Endometrial microvascular endothelial cells (primary cell): ENCODE data around the gene PRSS53. TPM values are rescaled to one million over a fixed set of nuclear protein-coding genes. Genes with fewer than 3 reads are reported as not detected.

Experiments used
- in situ Hi-C: cut with HindIII; loops from 2 replicates; pipeline ENCODE4 v1.10.0; 2017; ENCODE audit warnings: low sequenced_read_pairs, low pct_unique_long_range_greater_than_20kb; ENCODE audit errors: inconsistent ontology term
- total RNA-seq: library from RNA; depleted of rRNA; stranded (reverse); fragments of >200 nt; gene quantifications from one replicate; pipeline ENCODE4 v1.2.3, GENCODE V29; 2015; ENCODE audit errors: inconsistent ontology term

PRSS53 gene
- total RNA-seq, 1 donor from 2014 or later, result 0.19 TPM

GRCh38 chr16:31063843-31064611 is 24.7 kb downstream of the PRSS53 start:
- in situ Hi-C loops, result loop anchor here (25.0 kb wide), 1 partner anchor 102 kb away; the partner anchor contains the start of gene SETD1A

GRCh38 chr16:31063495-31063842 is 25.3 kb downstream of the PRSS53 start:
- in situ Hi-C loops, result loop anchor here (25.0 kb wide), 1 partner anchor 101 kb away; the partner anchor contains the start of gene SETD1A

- in situ Hi-C loops, result loop anchor here (25.0 kb wide), 1 partner anchor 100 kb away; the partner anchor contains the start of gene SETD1A
Observed at GRCh38 chr16:31061813-31062440, 26.8 kb downstream of the PRSS53 start.

DNA sequence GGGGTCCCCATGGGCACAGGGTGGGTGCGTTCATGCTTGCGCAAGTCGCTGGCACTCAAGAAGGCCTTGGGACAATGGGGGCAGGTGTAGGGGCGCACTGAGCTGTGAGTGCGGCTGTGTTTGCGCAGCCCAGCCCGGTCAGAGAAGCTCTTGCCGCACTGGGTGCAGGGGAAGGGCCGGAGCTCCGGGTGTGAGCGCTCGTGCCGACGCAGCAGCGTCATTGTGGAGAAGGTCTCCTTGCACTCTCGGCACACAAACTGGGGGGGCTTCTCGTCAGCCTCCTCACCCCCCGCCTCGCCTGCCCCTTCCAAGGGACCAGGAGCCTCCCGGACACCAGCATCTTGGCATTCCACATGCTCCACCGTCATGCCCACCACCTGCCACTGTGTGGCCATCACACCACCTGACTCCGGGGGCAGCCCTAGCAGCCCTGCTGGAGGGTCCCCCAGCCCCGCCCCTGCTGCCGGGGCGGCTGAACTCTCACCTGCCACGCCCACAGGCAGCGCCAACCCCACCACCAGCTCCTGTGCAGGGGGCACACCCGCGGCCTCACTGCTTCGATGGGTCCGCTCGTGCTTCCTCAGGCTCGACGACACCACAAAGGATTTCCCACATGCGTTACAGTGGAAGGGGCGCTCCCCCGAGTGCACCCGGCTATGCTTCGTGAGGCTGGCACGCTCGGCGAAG is 27.5 kb downstream of the PRSS53 start:
- in situ Hi-C loops, result loop anchor here (25.0 kb wide), 1 partner anchor 99 kb away; the partner anchor contains the start of gene SETD1A

GRCh38 chr16:31055613-31056012 is 33.1 kb downstream of the PRSS53 start:
- in situ Hi-C loops, result loop anchor here (25.0 kb wide), 1 partner anchor 93 kb away; the partner anchor contains the start of gene SETD1A

GRCh38 chr16:31052114-31052513 is 36.6 kb downstream of the PRSS53 start:
- in situ Hi-C loops, result loop anchor here (25.0 kb wide), 1 partner anchor 90 kb away; the partner anchor contains the start of gene SETD1A

DNA sequence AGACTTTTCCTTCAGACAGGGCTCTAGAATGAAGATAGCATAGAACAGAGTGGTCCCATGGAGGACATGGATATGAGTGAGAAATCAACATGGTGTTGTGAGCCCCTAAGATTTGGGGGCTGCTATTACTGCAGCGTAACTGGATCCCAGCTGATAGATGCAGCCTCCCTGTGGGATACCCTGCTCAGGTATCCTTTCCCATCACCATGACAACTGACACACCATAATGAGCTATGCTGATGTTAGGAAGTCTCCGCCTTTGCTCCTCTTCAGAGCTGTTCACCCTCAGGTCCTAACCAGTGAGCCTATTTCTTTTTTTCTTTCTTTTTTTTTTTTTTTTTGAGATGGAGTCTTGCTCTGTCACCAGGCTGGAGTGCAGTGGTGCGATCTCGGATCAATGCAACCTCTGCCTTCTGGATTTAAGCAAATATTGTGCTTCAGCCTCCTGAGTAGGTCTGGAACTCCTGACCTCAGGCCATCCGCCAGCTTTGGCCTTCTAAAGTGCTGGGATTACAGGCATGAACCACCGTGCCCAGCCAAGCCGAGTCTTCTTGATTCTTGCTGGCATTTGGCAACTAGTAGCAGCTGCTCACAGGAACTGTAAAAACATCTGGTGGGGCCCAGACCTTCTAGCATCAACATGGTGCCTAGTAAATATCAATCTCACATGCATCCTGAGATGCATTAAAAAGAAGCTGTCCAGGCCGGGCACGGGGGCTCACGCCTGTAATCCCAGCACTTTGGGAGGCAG is 38.3 kb downstream of the PRSS53 start:
- in situ Hi-C loops, result loop anchor here (25.0 kb wide), 1 partner anchor 88 kb away; the partner anchor contains the start of gene SETD1A

GRCh38 chr16:31043898-31044481 is 44.8 kb downstream of the PRSS53 start:
- in situ Hi-C loops, result no loop called here

- in situ Hi-C loops, result no loop called here
Observed at GRCh38 chr16:31043352-31043751, 45.4 kb downstream of the PRSS53 start.

- in situ Hi-C loops, result no loop called here
Observed at GRCh38 chr16:31042866-31043265, 45.9 kb downstream of the PRSS53 start.

DNA sequence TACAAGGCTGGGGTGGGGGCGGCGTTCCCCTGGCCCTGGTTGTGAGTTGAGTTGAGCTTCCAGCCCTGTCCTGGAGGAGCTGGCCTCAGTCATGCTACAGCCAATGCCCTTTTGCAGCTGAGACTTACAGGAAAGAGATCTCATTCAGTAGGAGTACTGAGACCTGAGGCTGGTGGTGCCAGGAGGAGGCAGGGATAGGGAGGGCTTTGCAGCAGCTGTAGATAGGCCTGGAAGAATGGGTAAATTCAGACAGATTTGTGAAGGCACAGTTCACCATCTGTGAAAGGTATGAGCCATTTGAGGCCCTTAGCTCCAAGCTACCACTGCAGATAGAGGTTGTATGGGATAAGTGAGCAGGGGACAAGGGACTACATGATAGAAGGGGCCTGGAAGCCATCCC is 49.8 kb downstream of the PRSS53 start:
- in situ Hi-C loops, result no loop called here

DNA sequence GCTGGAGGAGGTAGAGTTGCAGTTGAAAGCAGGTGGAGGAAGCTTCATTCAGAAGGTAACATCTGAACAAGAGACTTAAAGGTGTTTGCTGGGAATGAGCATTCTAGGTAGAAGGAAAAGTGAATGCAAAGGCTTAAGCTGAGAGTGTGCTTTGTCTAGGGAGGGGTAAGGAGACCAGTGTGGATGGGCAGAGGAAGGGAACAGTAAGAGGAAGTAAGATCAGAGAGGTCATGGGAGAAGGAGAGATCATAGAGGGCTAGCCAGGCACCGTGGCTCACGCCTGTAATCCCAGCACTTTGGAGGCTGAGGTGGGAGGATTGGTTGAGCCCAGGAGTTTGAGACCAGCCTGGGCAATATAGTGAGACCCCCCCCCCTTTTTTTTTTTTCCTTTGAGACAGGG is 52.1 kb downstream of the PRSS53 start:
- in situ Hi-C loops, result no loop called here

- in situ Hi-C loops, result no loop called here
Observed at GRCh38 chr16:31033709-31034492, 54.8 kb downstream of the PRSS53 start.

Other genes with a start within 250 kb of the PRSS53 start
- 25.8 TPM for gene BCL7C, start 194.9 kb downstream of the PRSS53 start, total RNA-seq
- gene CTF1, start 192.3 kb downstream of the PRSS53 start, total RNA-seq, result 1.3 TPM
- 23.1 TPM for gene FBXL19, start 165.4 kb downstream of the PRSS53 start, total RNA-seq
- 13.4 TPM for gene ORAI3, start 139.9 kb downstream of the PRSS53 start, total RNA-seq
- 5.0 TPM for gene SETD1A, start 131.2 kb downstream of the PRSS53 start, total RNA-seq
- 6.0 TPM for gene HSD3B7, start 103.7 kb downstream of the PRSS53 start, total RNA-seq
- not detected for gene STX1B, start 78.3 kb downstream of the PRSS53 start, total RNA-seq
- 35.9 TPM for gene STX4, start 55.4 kb downstream of the PRSS53 start, total RNA-seq
- 16.5 TPM for gene ZNF668, start 14.7 kb downstream of the PRSS53 start, total RNA-seq
- 7.2 TPM for gene ZNF646, start 14.5 kb downstream of the PRSS53 start, total RNA-seq
- gene VKORC1, start 5.9 kb upstream of the PRSS53 start, total RNA-seq, result 179 TPM
- gene BCKDK, start 19.4 kb upstream of the PRSS53 start, total RNA-seq, result 88.6 TPM
- 30.1 TPM for gene KAT8, start 28.7 kb upstream of the PRSS53 start, total RNA-seq
- not detected for gene PRSS8, start 46.8 kb upstream of the PRSS53 start, total RNA-seq
- not detected for gene PRSS36, start 61.1 kb upstream of the PRSS53 start, total RNA-seq
- gene FUS, start 91.2 kb upstream of the PRSS53 start, total RNA-seq, result 79.0 TPM
- 21.2 TPM for gene PYCARD, start 113.8 kb upstream of the PRSS53 start, total RNA-seq
- gene TRIM72, start 125.2 kb upstream of the PRSS53 start, total RNA-seq, result not detected
- not detected for gene PYDC1, start 128.2 kb upstream of the PRSS53 start, total RNA-seq
- not detected for gene ITGAM, start 171.0 kb upstream of the PRSS53 start, total RNA-seq